HEK293 (cell line): ENCODE results near the gene ARMH3.
A peak's percentile ranks its signal among the peaks of the same experiment; 100 is the strongest.

Experiments used
- CTCF ChIA-PET: fragments of 350-600 bp; formaldehyde crosslinking; extraction: SDS; loops from one replicate; lab custom pipeline; 2021; ENCODE audit warnings: antibody characterized with exemption; lab: Yijun Ruan, JAX
- POLR2A ChIA-PET: fragments of 300-600 bp; formaldehyde crosslinking; extraction: SDS; loops from one replicate; lab custom pipeline; 2020; ENCODE audit warnings: antibody characterized with exemption, inconsistent platforms; lab: Yijun Ruan, JAX
- H3K27ac ChIP-seq: fragments of 200-500 bp; sonication (Bioruptor generic); 2 replicates; pipeline ENCODE4 v1.5.1; 2014; ENCODE audit warnings: low read depth, low read length, control low read depth, inconsistent platforms; ENCODE audit errors: extremely low read depth
- H3K36me3 ChIP-seq, 2 experiments: fragments of 200-500 bp in 1 of 2; sonication (Bioruptor generic) in 1 of 2; 1 replicate in 1 of 2; 2 replicates in 1 of 2; pipeline ENCODE4 v1.5.1; 2014 to 2017; ENCODE audit warnings: inconsistent platforms in 2 of 2, low read length in 2 of 2; ENCODE audit not compliant: control insufficient read depth in 2 of 2, insufficient read depth in 1 of 2
- H3K4me1 ChIP-seq: fragments of 200-500 bp; sonication (Bioruptor generic); 2 replicates; pipeline ENCODE4 v1.5.1; 2014; ENCODE audit warnings: mild to moderate bottlenecking, low read length, inconsistent platforms; ENCODE audit not compliant: control insufficient read depth, insufficient read depth
- H3K4me3 ChIP-seq: 2 replicates; pipeline ENCODE4 v1.5.1; 2011; ENCODE audit warnings: low read depth, mild to moderate bottlenecking, control low read depth, low read length, moderate library complexity
- H3K9me3 ChIP-seq: fragments of 200-500 bp; sonication (Bioruptor generic); 2 replicates; pipeline ENCODE4 v1.5.1; 2014; ENCODE audit warnings: low read depth, low read length, inconsistent platforms; ENCODE audit not compliant: control insufficient read depth, insufficient read depth
- ATF2 ChIP-seq: fragments of 450-650 bp; formaldehyde crosslinking; IDR thresholded peaks from 2 replicates; pipeline ENCODE4 v1.5.1; 2016; ENCODE audit warnings: missing biosample characterization, missing genetic modification characterization, low read depth
- IKZF3 ChIP-seq: fragments of 450-650 bp; IDR thresholded peaks from 2 replicates; pipeline ENCODE4 v1.5.0; 2018; ENCODE audit warnings: missing biosample characterization, mild to moderate bottlenecking, missing genetic modification characterization, moderate library complexity
- KLF10 ChIP-seq: fragments of 450-650 bp; IDR thresholded peaks from 2 replicates; pipeline ENCODE4 v1.5.1; 2018; ENCODE audit warnings: missing biosample characterization, mild to moderate bottlenecking, missing genetic modification characterization
- KLF7 ChIP-seq: fragments of 450-650 bp; formaldehyde crosslinking; IDR thresholded peaks from 2 replicates; pipeline ENCODE4 v1.5.1; 2016; ENCODE audit warnings: missing biosample characterization, missing genetic modification characterization, borderline replicate concordance
- KLF8 ChIP-seq: fragments of 450-650 bp; formaldehyde crosslinking; IDR thresholded peaks from 2 replicates; pipeline ENCODE4 v1.5.1; 2016; ENCODE audit warnings: missing biosample characterization, missing genetic modification characterization
- MZF1 ChIP-seq: fragments of 450-650 bp; formaldehyde crosslinking; IDR thresholded peaks from 2 replicates; pipeline ENCODE4 v1.5.1; 2017; ENCODE audit warnings: missing biosample characterization, missing genetic modification characterization, borderline replicate concordance
- PRDM10 ChIP-seq: fragments of 450-650 bp; formaldehyde crosslinking; IDR thresholded peaks from 2 replicates; pipeline ENCODE4 v1.5.1; 2016; ENCODE audit warnings: missing biosample characterization, missing genetic modification characterization
- PRDM6 ChIP-seq: fragments of 450-650 bp; formaldehyde crosslinking; IDR thresholded peaks from 2 replicates; pipeline ENCODE4 v1.5.1; 2017; ENCODE audit warnings: missing biosample characterization, missing genetic modification characterization
- RBAK ChIP-seq: fragments of 450-650 bp; formaldehyde crosslinking; IDR thresholded peaks from 2 replicates; pipeline ENCODE4 v1.5.1; 2016; ENCODE audit warnings: missing biosample characterization, missing genetic modification characterization
- ZBTB48 ChIP-seq: fragments of 450-650 bp; formaldehyde crosslinking; IDR thresholded peaks from 2 replicates; pipeline ENCODE4 v1.5.1; 2016; ENCODE audit warnings: missing biosample characterization, missing genetic modification characterization
- ZNF10 ChIP-seq: fragments of 450-650 bp; formaldehyde crosslinking; IDR thresholded peaks from 2 replicates; pipeline ENCODE4 v1.5.1; 2017; ENCODE audit warnings: missing biosample characterization, missing genetic modification characterization
- ZNF133 ChIP-seq: fragments of 450-650 bp; formaldehyde crosslinking; IDR thresholded peaks from 2 replicates; pipeline ENCODE4 v1.5.1; 2016; ENCODE audit warnings: missing biosample characterization, missing genetic modification characterization
- ZNF138 ChIP-seq: fragments of 450-650 bp; formaldehyde crosslinking; IDR thresholded peaks from 2 replicates; pipeline ENCODE4 v1.5.1; 2016; ENCODE audit warnings: missing biosample characterization, missing genetic modification characterization, borderline replicate concordance
- ZNF292 ChIP-seq: fragments of 450-650 bp; formaldehyde crosslinking; IDR thresholded peaks from 2 replicates; pipeline ENCODE4 v1.5.1; 2016; ENCODE audit warnings: low read depth, missing biosample characterization, missing genetic modification characterization, borderline replicate concordance
- ZNF335 ChIP-seq: fragments of 450-650 bp; formaldehyde crosslinking; conservative IDR thresholded peaks from 2 replicates; pipeline ENCODE4 v1.5.1; 2016; ENCODE audit warnings: missing biosample characterization, missing genetic modification characterization
- ZNF513 ChIP-seq: fragments of 450-650 bp; IDR thresholded peaks from 2 replicates; pipeline ENCODE4 v1.5.1; 2018; ENCODE audit warnings: missing biosample characterization, missing genetic modification characterization
- ZNF843 ChIP-seq: fragments of 450-650 bp; formaldehyde crosslinking; IDR thresholded peaks from 2 replicates; pipeline ENCODE4 v1.5.1; 2016; ENCODE audit warnings: missing biosample characterization, missing genetic modification characterization
- ZSCAN5A ChIP-seq: fragments of 450-650 bp; formaldehyde crosslinking; IDR thresholded peaks from 2 replicates; pipeline ENCODE4 v1.5.1; 2016; ENCODE audit warnings: missing biosample characterization, missing genetic modification characterization

Gene ARMH3

GRCh38 chr10:101993651-101994200, 62.2 kb downstream of the ARMH3 start (continued):
- TF ChIP-seq ZNF335 (no peak), ZNF513 (tag by site-specific recombination) (no peak), ZSCAN5A (tag by site-specific recombination) (no peak)

GRCh38 chr10:101993221-101993620, 62.8 kb downstream of the ARMH3 start:
- peaks cover 51 to 69% of the 10 kb centered on the region in 2 experiments for H3K36me3 ChIP-seq
- no peak overlapping the region for H3K4me3 ChIP-seq
- ChIA-PET CTCF (interaction anchor here (0.7 to 1.0 kb wide), 2 partner anchors 69 to 75 kb away, joined by 3 read pairs; no protein-coding TSS in a partner anchor), POLR2A (interaction anchor here (0.6 kb wide), 1 partner anchor 54 kb away, joined by 3 read pairs; no protein-coding TSS in a partner anchor)
- H3K9me3 ChIP-seq, result no peaks in the 10 kb centered on the region
- no peak for TF ChIP-seq ATF2 (tag by site-specific recombination)
- no peak for TF ChIP-seq ZNF138 (tag by site-specific recombination)
- TF ChIP-seq RBAK (tag by site-specific recombination), result no peak
- no peak for TF ChIP-seq ZNF10 (tag by site-specific recombination)
- no peak overlapping the region for H3K27ac ChIP-seq
- peaks cover 7% of the 10 kb centered on the region for H3K4me1 ChIP-seq

- POLR2A ChIA-PET, result no interaction called here
- CTCF ChIA-PET, result interaction anchor here (0.7 to 3.6 kb wide), 3 partner anchors 23 to 146 kb away, joined by 3 to 17 read pairs (median 5); no protein-coding TSS in a partner anchor
- peaks cover 16% of the 10 kb centered on the region for H3K4me1 ChIP-seq
- no peak overlapping the region for H3K4me3 ChIP-seq
- peaks cover 40 to 62% of the 10 kb centered on the region in 2 experiments for H3K36me3 ChIP-seq
- TF ChIP-seq KLF7 (tag by site-specific recombination), result no peak
- TF ChIP-seq PRDM10 (tag by site-specific recombination), result 0 out of 2 replicates have a peak, but pooled peaks have one; percentile 62
- no peaks in the 10 kb centered on the region for H3K9me3 ChIP-seq
- peak overlapping the region; percentile 50; the same call in 1 of the 2 replicates for H3K27ac ChIP-seq
These were observed 68.8 kb downstream of the ARMH3 start for GRCh38 chr10:101987136-101987535.

- ChIA-PET POLR2A (no interaction called here), CTCF (interaction anchor here (0.7 to 3.6 kb wide), 4 partner anchors 23 to 146 kb away, joined by 3 to 17 read pairs (median 4); no protein-coding TSS in a partner anchor)
- H3K4me1 ChIP-seq, result peaks cover 16% of the 10 kb centered on the region
- no peaks in the 10 kb centered on the region for H3K9me3 ChIP-seq
- peak overlapping the region; percentile 50; the same call in 1 of the 2 replicates for H3K27ac ChIP-seq
- H3K4me3 ChIP-seq, result no peak overlapping the region
- peaks cover 36 to 56% of the 10 kb centered on the region in 2 experiments for H3K36me3 ChIP-seq
- TF ChIP-seq ZNF292 (tag by site-specific recombination), result no peak
- TF ChIP-seq MZF1 (tag by site-specific recombination), result peak; percentile 58; the same call in 1 of the 2 replicates
- TF ChIP-seq ZNF133 (tag by site-specific recombination), result no peak
- peak; percentile 98 for TF ChIP-seq ZBTB48
- 0 out of 2 replicates have a peak, but pooled peaks have one; percentile 17 for TF ChIP-seq KLF8 (tag by site-specific recombination)
- TF ChIP-seq ZNF843, result 0 out of 2 replicates have a peak, but pooled peaks have one; percentile 27
- peak; percentile 67; the same call in 1 of the 2 replicates for TF ChIP-seq PRDM6
- no peak for TF ChIP-seq KLF10
- TF ChIP-seq IKZF3, result peak; percentile 37; the same call in 1 of the 2 replicates
- TF ChIP-seq ZNF10 (tag by site-specific recombination), result peak; percentile 98
These were observed 69.4 kb downstream of the ARMH3 start for GRCh38 chr10:101986624-101986971.
